Stimulated activated CD8-positive, alpha-beta memory T cell treated with anti-CD3 and anti-CD28 coated beads, Interleukin-15, amount 100 ng/mL, for 48 hours (primary cell): ENCODE results near the gene BEST1.

Experiments used
- DNase-seq, 2 donors: peaks; one replicate each; pipeline ENCODE4 v3.0.0-alpha.2; 2020; ENCODE audit warnings: low read depth in 2 of 2

The BEST1 gene

DNA sequence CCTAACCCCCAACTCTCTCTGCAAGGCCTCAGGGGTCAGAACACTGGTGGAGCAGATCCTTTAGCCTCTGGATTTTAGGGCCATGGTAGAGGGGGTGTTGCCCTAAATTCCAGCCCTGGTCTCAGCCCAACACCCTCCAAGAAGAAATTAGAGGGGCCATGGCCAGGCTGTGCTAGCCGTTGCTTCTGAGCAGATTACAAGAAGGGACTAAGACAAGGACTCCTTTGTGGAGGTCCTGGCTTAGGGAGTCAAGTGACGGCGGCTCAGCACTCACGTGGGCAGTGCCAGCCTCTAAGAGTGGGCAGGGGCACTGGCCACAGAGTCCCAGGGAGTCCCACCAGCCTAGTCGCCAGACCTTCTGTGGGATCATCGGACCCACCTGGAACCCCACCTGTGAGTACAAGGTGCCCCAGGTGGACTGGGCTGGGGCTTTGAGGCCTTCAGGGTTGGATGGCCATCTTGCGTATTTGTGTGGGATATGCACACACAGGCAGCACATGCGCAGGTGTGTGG lies at the start of gene BEST1:
Gene BEST1 (plus strand): TSS at position 317 of the 513 bp plus-strand sequence. CDS start 1,456 bp downstream, outside the sequence.
- no peak for DNase-seq

DNA sequence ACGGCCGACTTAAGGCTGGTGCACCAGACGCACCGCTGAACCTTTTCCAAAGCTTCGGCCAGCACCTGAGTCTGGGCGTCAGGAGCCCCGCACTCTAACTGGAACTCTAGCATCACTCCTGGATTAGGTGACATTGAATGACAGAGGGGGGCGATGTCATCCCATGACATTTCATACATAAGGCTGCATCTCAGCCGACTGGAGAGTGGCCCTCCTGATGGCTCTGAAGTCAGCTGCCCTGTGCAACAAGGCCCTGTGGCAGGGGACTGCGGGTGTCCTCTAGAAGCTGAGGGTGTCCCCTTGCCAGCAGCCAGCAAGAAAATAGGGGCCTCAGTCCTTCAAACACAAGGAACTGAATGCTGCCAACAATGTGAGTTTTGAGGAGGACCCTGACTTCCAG lies 48.8 kb upstream of the BEST1 start:
- no peak for DNase-seq

DNA sequence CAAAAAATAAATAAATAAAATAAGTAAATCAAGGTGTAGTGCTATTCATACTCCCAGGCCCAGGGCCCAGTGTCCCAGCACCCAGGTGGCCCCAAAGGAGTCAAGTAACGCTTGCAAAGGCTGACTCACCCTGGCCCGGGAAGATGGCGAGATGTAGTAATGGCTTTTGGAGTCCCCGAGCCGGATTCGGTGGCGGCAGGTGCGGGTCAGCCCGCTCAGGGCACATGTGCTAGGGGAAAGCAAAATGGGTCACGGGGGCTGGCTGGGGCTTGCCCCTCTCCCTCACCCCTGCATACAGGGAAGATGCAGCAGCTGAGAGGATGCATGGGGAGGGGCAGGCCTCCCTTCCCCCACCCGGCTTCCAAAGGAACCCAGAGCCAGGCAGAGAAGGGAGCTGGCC lies 47.8 kb upstream of the BEST1 start:
- DNase-seq = no peak

DNA sequence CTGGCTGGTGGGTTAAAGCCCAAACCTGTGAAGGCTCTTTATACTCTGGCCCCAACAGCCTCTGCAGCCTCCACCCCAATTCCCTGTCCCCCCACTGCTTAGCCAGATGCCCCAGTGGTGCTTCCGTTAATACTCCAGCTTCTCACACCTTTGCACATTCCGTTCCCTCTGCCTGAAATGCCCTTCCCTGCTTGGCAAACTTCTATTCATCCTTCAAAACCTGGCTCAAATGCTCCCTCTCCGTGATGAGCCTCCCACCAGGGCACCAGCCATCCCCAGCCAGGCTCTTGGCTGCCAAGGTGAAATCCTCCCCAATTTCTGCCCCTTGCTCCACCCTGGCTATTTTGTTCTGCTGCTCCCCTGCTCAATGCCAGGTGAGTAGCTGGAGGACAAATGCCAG lies 46.3 kb upstream of the BEST1 start:
- no peak for DNase-seq

DNA sequence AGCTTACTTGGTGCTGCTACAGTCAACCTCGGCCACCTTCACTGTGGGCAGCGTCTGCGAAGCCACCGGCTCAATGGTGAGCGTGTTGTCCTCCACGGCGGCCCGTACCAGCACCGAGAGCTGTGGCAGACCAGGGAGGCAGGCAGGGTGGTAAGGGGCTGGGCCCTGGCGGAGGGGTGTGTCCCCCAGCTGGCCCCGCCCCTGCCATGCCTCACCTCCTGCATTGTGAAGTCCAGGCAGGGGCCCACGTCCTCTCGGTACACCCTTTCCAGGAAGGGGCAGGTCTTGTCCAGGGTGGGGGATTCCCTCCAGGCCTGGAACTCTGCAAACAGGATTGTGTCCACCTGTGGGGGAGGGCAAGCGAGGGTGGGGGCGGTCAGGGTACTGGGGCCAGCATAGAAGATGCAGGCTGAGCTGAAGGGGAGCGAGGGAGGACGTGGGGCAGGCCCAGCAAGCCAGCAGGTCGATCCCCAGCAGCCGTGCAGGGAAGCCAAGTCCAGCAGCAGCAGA lies 45.6 kb upstream of the BEST1 start:
- DNase-seq = no peak

DNA sequence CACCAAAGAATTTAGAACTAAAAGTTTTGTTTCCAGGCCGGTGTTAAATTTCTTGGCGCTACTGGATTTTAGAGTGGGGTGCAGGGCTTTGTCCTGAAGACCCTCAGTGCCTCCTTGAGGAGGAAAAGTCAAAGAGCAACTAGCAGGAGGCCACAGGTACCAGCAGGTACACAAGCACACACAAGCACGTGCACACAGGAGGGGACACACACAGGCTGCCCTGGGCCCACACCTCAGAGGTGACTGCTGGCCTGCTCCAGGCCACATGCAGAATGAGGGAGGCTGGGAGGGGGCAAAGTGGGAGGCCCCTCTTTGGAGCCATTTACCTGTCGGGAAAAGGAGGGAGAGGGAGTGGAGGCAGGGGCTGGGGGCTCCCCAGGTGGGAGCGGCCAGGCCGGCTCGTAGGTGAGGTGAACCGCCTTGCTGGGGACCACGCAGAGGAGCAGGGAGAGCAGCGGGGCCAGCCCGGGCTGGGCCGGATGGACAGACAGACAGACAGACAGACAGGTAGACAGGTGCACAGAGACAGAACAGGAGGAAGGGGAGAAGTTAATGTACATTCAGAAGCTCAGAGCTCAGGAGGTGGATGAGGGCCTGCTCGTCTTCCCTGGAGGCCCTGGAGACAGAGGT lies 45.0 kb upstream of the BEST1 start:
- DNase-seq = no peak

DNA sequence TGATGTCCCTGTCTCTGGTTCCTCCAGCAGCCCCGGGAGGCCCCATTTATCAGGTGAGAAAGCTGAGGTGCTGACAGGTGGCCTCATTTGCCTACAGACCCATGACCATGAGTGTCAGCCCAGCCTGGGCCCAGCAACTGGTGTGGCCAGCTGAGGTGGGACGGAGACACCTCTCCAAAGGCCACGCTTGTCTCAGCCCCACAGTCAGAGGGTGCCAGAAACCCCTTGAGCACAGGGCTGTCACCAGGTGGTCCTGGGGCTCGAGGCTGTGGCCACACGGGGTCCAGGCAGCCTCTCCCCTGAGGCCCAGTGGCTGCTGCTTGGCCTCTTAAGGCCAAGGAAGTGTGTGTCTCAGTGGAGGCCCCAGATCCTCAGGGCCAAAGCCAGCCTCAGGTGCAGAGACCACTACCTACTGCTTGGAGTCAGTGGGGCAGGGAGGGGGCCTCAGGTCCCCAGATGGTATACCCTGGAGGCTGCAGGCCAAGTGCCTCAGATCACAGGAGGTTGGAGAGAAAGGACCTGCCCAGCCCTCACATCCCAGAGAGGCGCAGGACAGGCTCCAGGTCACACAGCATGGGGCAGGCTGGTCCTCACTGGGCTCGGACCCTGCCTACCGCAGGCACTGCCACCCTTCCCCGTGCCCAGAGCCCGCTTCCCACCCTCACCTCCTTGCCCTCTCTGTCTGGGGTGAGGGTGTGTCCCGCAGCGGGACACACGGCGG lies 44.2 kb upstream of the BEST1 start:
- DNase-seq = no peak

DNA sequence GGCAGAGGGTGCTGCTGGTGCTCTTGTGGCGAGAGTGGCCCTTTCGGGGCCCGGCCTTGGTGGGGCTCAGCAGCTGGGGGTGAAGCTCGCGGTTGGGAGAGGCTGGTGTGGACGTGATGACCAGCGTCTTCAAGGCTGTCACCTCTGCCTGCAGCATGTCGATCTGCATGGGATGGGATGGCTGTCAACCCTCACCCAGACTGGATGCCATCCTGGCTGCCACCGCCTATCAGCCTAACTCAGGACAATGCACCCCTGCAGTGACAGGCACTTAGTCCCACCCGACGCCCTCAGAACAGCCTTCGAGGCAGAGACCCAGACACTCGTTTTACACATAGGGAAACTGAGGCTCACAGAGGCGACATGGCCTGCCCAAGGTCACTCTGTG lies 43.6 kb upstream of the BEST1 start:
- DNase-seq = no peak

DNA sequence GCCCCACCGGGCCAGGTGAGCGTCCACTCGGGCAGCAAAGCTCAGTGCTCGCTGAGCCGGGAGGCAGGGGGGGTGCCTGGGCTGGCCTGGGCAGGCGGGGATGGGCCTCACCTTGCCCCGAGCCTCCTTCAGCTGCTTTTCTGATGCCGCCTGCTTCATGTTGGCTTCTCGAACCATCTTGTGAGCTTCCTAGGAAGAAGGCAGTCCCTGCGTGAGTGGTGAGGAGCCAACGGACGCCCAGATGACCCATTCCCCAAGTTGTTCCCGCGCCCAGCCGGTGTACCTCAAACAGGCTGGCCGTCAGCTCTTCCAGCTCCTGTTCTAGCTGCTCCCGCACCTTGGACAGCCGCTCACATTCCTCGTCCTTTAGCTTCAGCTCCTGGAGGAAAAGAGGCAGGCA lies 42.9 kb upstream of the BEST1 start:
- no peak for DNase-seq

DNA sequence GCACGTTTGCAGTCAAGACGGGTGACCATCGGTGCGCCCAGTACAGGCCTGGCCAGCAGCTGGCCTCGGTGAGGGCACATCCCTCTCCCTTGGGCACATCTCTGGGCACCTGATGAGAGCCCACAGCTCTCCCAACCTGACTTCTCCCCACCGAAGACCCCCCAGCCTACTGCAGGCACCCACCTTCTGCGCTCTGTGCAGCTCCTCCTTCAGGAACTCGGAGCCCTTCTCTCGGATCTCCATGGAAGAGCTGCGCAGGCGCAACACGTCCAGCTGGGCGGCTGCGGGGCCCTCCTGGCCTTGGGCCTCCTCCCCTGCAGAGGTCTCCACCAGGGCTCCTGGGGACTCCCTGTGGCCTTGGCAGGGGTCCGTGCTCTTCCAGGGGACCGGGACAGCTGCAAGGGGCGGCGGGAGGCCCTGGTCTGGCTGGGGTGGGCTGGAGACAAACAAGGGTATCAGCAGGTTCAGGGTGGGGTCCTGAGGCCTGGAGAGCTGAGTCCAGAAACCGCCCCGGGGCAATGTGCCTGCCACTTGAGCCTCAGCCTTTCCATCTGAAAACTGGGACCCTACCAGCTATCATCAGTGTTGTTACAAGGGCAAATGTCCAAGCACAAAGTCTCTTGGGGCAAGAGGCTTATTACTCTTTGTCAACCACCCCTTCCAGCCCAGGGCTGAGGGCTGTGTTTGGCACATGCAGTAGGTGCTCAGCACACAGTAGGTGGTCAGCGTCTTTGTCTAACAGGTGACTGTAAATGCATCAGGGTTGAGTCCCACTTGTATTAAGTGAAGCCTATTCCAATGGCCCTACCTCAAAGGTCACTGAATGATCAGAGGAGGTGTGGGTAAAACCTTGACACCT lies 42.1 kb upstream of the BEST1 start:
- DNase-seq = no peak

DNA sequence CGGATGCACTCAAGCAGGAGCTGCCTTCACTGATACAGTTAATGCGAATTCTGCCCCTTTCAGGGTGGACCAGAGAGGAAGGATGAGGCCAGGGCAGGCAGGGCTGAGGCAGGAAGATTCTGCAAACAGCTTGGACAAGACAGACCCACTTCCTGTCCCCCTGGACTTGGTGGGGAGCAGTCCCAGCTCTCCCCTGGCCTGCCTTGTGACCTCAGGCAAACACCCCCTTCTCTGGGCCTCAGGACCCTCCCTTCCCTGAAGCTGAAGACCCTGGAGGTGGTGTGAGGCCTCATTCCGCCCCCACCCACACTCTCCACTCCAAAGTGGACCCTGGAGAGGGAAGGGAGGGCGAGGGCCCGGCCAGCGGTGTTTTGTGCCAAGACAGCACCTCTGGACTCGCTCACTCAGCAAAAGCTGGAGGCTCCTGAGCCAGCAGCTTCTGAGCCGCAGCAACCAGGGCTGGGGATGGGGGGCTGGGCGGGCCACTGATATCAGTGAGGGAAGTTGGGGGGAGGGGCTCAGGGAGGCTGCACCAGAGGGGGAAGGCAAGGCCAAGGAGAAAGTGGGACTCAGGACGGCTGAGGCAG lies 41.3 kb upstream of the BEST1 start:
- no peak for DNase-seq

DNA sequence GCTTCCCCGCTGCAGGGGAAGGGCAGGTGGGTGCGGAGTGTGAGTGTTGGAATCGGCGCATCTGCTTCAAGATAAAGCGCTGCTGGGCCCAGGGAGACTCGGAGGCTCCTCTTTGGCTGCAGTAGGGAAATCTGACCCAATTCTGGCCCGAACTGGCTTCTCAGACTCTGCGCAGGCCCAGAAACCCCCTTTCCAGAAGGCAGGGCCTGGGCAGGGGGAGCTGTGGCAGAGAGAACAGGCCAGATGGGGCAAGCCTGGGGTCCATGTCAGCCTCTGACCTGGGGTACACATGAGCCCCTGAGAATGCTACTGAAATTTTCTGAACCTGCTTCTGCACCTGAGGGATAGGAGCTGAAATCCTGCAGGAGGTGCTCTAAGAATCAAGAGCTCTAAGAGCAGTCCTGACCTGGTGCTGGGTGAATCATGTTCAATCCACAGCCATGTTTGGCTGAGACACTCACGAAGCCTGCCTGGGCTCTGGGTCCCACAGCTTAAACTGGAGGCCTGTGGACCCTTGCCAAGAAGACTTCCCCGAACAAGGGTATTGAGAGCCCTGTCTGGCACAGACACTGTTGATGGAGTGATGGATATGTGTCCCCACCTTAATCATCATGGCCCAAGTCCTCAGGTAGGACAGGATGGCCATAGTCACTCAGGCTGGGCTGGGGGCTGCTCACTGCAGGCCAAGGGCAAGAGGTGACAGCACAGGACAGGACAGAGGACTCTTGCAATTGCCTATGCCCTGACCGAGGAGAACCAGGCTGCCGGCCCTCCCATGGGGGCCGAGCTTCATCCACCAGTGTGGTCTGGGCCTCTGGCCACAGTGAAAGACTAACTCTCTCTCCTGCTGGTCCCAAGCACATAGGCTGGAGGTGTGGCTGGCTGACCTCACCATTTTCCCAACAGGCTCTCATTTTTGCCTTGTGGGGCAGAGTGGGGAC lies 39.7 kb upstream of the BEST1 start:
- DNase-seq = no peak

DNA sequence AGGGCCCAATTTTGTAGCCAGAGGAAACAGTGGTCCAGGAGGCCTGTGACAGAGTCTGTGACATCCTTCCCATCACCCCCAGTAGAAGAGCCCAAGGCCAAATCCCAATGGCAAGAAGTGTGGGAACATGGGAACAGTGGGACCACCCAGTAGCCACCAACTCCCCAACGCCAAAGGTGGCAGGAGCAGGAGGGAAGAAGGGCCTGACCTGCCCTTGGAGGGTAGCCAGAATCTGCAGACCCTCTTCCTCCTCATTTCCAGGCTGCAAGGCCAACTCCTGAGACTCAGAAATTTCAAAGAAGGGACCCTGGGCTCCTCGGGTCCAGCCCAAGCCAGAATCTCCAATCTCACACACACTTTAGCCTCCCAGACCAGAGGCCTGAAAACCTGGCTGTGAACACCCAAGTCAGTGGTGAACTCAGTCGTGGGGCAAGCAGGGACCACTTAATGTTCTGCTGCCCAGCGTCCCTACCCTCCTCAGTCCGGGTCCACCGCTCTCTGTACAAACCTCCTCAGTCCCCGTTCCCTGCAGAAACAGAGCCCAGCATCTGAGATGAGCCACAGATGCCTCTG lies 38.9 kb upstream of the BEST1 start:
- DNase-seq = no peak

DNA sequence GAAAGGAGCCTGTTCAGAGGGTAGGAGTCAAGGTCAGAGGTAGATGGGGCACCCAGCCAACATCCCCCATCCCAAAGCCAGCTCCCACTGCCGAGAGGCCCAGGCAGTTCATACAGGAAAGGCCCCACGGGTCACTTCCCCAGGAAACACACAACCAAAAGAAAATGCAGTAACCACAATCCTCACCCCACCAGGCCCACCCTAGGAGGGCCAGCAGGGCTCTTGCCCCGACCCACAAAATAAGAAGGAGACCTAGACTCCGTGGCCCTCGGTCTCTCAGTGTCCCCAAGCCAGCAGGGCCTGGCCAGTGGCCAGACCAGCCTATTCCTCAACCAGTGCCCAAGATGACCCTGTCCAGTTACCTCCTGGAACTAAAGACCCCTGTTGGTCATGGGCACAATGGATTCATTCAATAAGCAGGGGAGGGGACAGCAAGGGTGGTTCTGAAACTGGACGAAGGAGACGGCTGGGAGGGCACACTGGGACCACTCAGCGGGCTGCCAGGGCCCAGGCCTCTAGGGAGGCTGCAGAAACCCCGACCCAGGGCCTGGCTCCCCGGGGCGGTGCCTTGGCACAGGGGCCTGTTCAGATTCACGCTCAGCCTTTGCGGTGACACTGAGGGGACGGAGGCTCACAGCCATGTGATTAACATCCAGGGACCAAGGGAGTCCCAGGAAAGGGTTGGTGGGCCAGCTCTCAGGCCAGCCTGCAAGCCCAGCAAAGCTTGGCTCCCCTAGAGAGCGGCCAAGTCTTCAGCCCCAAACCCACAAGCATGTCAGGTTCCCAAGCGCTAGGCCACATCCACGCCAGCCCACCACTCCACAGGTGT lies 38.2 kb upstream of the BEST1 start:
- no peak for DNase-seq

DNA sequence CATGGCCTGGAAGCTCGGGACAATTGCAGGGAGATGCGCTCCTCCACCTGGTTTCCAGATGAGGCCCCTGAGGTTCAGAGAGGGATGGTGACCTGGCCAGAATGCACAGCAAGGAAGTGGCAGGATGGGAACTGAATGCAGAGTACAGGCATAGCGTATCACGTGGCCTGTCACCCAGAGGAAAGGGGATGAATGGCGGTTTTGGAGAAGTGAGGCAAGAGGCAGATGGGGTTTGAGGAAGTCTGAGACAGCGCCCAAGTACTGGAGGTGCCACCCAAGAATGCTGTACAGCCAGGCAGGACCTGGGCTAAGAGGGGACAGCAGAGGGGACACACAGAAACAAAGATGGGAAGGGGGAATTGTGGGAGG lies 37.6 kb upstream of the BEST1 start:
- no peak for DNase-seq

DNA sequence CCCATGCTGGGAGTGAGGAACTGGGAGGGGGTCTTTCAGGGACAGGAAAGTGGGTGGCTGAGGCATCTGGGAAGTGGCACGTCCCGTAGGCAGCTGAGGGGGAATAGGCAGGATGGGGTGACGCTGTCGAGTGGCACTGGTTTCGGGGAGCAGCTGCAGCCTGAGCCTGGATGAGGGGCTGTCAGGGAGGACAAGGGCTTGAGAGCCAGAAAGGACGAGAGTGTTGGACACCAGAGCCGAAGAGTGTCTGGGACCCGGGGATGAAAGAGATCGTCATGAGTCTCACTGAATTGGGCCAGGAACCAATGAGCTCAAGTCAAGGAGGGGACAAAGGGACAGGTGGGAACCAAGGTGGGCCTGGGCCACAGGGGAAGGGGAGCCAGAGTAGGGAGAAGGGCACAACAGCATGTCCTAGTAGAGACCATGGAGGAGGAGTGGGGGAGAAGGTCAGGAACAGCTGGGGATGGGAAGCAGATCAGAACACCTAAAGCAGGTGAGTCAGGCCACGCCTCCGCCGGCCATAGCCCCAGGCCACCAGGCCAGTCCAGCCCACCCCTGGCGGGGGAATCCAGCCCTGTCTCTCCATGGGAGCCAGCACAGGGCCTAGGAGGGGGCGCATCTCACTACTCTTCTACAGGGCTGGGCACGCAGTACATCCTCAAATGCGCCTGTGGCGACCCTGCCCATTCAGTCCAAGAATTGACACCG lies 37.0 kb upstream of the BEST1 start:
- no peak for DNase-seq

DNA sequence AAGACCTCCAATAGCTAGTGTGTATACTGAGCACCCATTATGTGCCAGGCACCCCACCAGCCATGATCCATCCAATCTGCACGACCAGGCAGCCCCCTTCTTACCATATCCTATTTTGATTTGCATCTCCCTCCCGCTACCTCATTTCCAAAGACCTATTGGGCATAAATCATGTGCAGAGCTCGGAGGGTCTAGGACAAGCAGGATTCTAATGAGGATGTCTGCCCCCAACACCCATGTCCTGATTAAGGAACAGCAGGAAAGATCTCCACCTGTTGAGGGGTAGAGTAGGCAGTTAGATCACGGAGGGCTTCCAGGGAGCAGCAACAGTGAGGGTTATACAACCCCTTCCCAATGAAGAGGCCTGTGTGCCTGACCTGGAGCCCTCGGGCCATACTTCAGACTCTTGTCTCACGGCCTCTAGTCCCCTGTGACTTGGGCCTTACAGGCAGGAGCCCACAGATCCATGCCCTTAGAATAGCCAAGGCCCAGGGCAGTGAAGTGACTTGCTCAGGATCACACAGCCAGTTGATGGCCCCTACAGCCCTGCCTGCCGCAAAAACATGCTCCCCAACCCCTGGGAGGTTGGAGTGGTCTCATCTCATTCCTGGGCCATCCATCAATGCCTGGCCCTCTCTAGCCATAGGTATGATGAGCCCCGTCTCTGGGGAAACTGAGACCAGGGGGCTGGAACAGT lies 36.3 kb upstream of the BEST1 start:
- no peak for DNase-seq

DNA sequence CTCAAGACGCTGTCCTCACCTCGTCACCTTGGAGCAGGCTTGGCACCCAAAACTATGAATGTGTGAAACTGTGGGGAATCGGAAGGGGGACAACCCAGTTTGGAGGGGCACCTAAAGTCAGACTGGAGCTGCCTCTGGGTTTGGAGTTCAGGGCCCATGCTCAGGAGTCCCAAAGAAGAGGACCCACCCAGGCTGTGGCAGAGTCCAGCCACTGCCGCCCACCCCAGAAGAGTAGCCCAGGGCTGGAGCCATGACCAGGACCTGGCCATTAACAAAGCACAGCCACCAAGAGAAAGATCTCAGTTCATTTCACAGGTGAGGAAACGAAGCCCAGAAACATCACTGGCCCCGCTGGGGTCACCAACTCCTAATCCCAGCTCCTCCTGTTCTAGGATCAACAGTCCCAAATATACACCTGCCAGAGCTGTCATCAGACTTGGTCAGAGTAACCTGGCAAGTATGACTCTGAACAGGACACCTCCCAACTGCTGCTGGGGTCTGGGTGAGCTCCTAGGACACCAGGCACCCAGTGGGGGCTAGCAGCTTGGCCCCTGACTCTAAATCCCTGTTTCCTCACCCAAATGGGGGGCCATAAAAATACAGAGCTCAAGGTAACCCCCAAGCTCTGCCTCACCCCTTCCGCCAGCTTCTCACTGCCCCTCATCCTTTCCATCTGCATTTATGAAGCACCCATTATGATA lies 35.5 kb upstream of the BEST1 start:
- no peak for DNase-seq
